ENCODE measurements around the gene FLOT2. TPM values are rescaled to one million over a fixed set of nuclear protein-coding genes. Genes with fewer than 3 reads are reported as not detected.

FLOT2 gene
- total RNA-seq, 1 donor: 35.1 TPM

DNA sequence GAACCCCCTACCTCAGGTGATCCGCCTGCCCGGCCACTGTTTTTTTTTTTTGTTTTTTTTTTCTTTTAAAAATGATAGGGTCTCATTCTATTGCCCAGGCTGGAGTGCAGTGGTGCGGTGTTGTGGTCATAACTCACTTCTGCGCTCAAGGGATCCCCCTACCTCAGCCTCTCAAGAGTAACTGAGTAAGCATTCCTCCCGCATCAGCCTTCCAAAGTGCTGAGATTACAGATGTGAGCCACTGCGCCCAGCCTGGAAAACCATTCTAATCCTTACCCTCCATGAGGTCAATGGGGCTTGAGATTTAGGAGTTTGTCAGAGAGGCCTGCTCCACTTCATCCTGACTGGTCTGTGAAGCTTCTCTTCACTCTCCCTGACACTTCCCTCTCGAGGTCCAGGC is 30.3 kb downstream of the FLOT2 start:
- no peaks in the 10 kb centered on the region for H3K36me3 ChIP-seq (ENCODE audit: insufficient read depth, low read length)
- no peak overlapping the region for H3K27ac ChIP-seq (ENCODE audit: low read depth, low read length)
- DNase-seq (ENCODE audit: insufficient read length, low spot score, missing footprints): no peak
- H3K79me2 ChIP-seq (ENCODE audit: insufficient read depth, low read length): no peaks in the 10 kb centered on the region
- TF ChIP-seq, protein P1, sequence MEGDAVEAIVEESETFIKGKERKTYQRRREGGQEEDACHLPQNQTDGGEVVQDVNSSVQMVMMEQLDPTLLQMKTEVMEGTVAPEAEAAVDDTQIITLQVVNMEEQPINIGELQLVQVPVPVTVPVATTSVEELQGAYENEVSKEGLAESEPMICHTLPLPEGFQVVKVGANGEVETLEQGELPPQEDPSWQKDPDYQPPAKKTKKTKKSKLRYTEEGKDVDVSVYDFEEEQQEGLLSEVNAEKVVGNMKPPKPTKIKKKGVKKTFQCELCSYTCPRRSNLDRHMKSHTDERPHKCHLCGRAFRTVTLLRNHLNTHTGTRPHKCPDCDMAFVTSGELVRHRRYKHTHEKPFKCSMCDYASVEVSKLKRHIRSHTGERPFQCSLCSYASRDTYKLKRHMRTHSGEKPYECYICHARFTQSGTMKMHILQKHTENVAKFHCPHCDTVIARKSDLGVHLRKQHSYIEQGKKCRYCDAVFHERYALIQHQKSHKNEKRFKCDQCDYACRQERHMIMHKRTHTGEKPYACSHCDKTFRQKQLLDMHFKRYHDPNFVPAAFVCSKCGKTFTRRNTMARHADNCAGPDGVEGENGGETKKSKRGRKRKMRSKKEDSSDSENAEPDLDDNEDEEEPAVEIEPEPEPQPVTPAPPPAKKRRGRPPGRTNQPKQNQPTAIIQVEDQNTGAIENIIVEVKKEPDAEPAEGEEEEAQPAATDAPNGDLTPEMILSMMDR (IDR thresholded peaks at IDR 0.05; ENCODE audit: extremely low read depth, low read depth, low read length): no peak
- no peaks in the 10 kb centered on the region for H4K20me1 ChIP-seq (ENCODE audit: insufficient read depth, low read length)
- H3K4me1 ChIP-seq (ENCODE audit: insufficient read depth, low read length): no peaks in the 10 kb centered on the region
- H3K9me3 ChIP-seq (ENCODE audit: low read depth, low read length): no peaks in the 10 kb centered on the region
- no peak overlapping the region for H3K4me3 ChIP-seq (ENCODE audit: insufficient read depth, low read length)
- no peak overlapping the region for H2AFZ ChIP-seq (ENCODE audit: low read length)
- H3K27me3 ChIP-seq (ENCODE audit: insufficient read depth, low read length): no peaks in the 10 kb centered on the region
- no peak overlapping the region for H3K4me2 ChIP-seq (ENCODE audit: insufficient read depth, low read length)

DNA sequence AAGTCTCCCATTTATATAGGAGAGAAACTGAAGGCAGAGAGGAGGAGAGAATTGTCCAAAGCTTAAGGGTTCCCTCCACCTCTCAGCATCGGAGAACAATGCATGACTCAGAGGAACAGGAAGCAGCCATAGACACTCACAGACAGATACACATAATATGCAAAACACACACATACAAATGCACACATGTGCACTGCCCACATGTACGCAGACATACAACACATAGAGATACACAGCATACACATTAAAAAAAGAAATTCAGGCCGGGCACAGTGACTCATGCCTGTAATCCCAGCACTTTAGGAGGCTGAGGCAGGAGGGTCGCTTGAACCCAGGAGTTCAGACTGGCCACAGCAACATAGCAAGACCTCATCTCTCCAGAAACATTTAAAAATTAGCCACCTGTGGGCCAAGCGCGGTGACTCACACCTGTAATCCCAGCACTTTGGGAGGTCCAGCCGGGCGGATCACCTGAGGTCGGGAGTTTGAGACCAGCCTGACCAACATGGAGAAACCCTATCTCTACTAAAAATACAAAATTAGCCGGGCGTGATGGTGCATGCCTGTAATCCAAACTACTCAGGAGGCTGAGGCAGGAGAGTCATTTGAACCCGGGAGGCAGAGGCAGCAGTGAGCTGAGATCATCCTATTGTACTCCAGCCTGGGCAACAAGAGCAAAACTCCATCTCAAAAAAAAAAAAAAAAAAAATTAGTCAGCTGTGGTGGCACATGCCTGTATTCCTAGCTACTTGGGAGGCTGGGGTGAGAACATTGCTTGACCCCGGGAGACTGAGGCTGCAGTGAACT is 31.4 kb downstream of the FLOT2 start:
- Histone ChIP-seq H3K27ac (ENCODE audit: low read depth, low read length) (no peak overlapping the region), H3K27me3 (ENCODE audit: insufficient read depth, low read length) (no peaks in the 10 kb centered on the region), H3K36me3 (ENCODE audit: insufficient read depth, low read length) (no peaks in the 10 kb centered on the region), H3K4me2 (ENCODE audit: insufficient read depth, low read length) (no peak overlapping the region), H2AFZ (ENCODE audit: low read length) (no peak overlapping the region), H3K4me1 (ENCODE audit: insufficient read depth, low read length) (no peaks in the 10 kb centered on the region), H3K4me3 (ENCODE audit: insufficient read depth, low read length) (no peak overlapping the region), H4K20me1 (ENCODE audit: insufficient read depth, low read length) (no peaks in the 10 kb centered on the region), H3K9me3 (ENCODE audit: low read depth, low read length) (no peaks in the 10 kb centered on the region), H3K79me2 (ENCODE audit: insufficient read depth, low read length) (no peaks in the 10 kb centered on the region)
- TF ChIP-seq, protein P1 (IDR thresholded peaks at IDR 0.05; ENCODE audit: extremely low read depth, low read depth, low read length): no peak
- peak; percentile 11 for DNase-seq (ENCODE audit: insufficient read length, low spot score, missing footprints)

DNA sequence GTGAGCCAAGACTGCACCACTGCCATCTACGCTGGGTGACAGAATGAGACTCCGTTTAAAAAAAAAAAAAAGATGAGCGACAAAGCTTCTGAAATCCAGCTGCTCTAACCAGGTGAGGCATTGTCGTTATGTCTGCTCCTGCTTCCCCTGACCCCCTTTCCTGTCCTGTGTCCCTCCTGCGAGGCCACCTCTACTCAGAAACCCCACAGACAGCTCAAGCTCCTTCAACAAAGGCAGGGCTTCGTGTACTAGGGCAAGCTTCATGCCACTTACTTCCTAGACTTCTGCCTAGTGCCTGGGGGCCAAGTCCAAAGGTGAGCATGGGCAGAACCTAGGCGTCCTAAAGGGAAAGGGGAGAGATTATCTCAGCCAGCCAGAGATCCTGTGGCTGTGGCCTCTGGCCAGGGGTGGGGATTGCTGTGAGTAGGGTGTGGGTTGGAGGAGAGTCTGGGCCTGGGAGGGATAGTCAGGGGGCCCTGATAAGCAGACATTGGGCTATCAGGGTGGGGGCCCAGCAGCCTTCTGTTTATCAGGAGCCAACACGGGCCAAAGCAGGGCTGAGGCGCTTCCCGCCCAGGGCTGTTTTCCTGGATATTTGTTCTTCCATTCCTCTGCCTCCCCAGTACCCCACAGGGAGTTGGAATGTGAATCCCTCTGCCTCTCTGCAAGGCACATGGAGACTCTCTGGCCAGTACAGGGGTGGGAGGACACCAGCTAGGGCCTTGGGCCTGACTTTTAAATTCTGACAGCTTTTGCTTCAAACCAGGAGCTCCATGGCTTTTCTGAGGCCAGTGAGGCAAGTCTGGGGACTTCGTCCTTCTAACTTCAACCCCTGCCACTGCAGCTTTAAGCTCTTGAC is 32.3 kb downstream of the FLOT2 start:
- Histone ChIP-seq H3K27ac (ENCODE audit: low read depth, low read length) (no peak overlapping the region), H4K20me1 (ENCODE audit: insufficient read depth, low read length) (no peaks in the 10 kb centered on the region), H3K9me3 (ENCODE audit: low read depth, low read length) (no peaks in the 10 kb centered on the region), H3K4me3 (ENCODE audit: insufficient read depth, low read length) (no peak overlapping the region), H2AFZ (ENCODE audit: low read length) (no peak overlapping the region), H3K4me2 (ENCODE audit: insufficient read depth, low read length) (no peak overlapping the region), H3K36me3 (ENCODE audit: insufficient read depth, low read length) (peaks cover 5% of the 10 kb centered on the region), H3K27me3 (ENCODE audit: insufficient read depth, low read length) (no peaks in the 10 kb centered on the region), H3K4me1 (ENCODE audit: insufficient read depth, low read length) (no peaks in the 10 kb centered on the region), H3K79me2 (ENCODE audit: insufficient read depth, low read length) (no peaks in the 10 kb centered on the region)
- TF ChIP-seq, protein P1 (IDR thresholded peaks at IDR 0.05; ENCODE audit: extremely low read depth, low read depth, low read length): no peak
- DNase-seq (ENCODE audit: insufficient read length, low spot score, missing footprints): peak; percentile 15

DNA sequence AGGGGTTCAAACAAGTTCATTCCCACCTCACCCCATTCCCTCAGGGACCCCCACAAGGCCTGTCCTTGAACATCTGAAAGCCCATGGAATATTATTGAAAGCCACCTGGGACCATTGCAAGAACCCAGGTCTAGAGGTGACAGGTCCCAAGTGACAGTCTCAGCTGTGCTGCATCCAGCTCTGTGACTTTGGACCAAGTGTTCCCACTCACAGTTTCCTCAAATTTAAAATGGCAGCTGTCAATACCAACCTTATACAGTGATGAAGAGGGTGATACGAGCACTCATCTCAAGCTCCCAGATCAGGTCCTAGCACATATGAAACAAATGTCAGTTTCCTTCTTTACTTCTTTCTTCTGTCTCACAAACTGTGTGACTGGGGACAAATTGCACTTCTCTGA is 33.6 kb downstream of the FLOT2 start:
- Histone ChIP-seq H3K4me2 (ENCODE audit: insufficient read depth, low read length) (no peak overlapping the region), H3K79me2 (ENCODE audit: insufficient read depth, low read length) (no peaks in the 10 kb centered on the region), H4K20me1 (ENCODE audit: insufficient read depth, low read length) (no peaks in the 10 kb centered on the region), H3K9me3 (ENCODE audit: low read depth, low read length) (no peaks in the 10 kb centered on the region), H3K27me3 (ENCODE audit: insufficient read depth, low read length) (no peaks in the 10 kb centered on the region), H3K36me3 (ENCODE audit: insufficient read depth, low read length) (peaks cover 9% of the 10 kb centered on the region), H3K4me3 (ENCODE audit: insufficient read depth, low read length) (no peak overlapping the region), H3K4me1 (ENCODE audit: insufficient read depth, low read length) (no peaks in the 10 kb centered on the region), H3K27ac (ENCODE audit: low read depth, low read length) (no peak overlapping the region), H2AFZ (ENCODE audit: low read length) (no peak overlapping the region)
- peak; percentile 30 for DNase-seq (ENCODE audit: insufficient read length, low spot score, missing footprints)
- TF ChIP-seq, protein P1 (IDR thresholded peaks at IDR 0.05; ENCODE audit: extremely low read depth, low read depth, low read length): no peak
